Kidney (tissue), 14 donors: Measurements from ENCODE around the gene LCN15. TPM values are rescaled to one million over a fixed set of nuclear protein-coding genes. Genes with fewer than 3 reads are reported as not detected.

Experiments used
- DNase-seq, 5 donors: peaks; one replicate each; pipeline ENCODE4 v3.0.0-alpha.2; 2013 to 2020
- FAIRE-seq: peaks from 2 replicates; lab custom pipeline; 2012; peaks lifted over from hg19 to GRCh38; lab: Jason Lieb, UNC
- H3K27ac ChIP-seq, 2 donors: one replicate each; pipeline ENCODE4 v1.7.0; 2013; ENCODE audit warnings: low read depth in 2 of 2, low read length in 2 of 2, inconsistent platforms in 1 of 2
- H3K27me3 ChIP-seq: one replicate; pipeline ENCODE4 v1.7.1; 2013; ENCODE audit warnings: low read length, inconsistent platforms; ENCODE audit not compliant: control insufficient read depth, insufficient read depth
- H3K36me3 ChIP-seq, 3 donors: one replicate each; pipeline versions ENCODE4 v1.7.0 to v1.7.1; 2013; ENCODE audit warnings: low read length in 3 of 3, control low read depth in 1 of 3, inconsistent platforms in 1 of 3; ENCODE audit not compliant: insufficient read depth in 3 of 3, control insufficient read depth in 2 of 3
- H3K4me1 ChIP-seq, 3 donors: one replicate each; pipeline versions ENCODE4 v1.7.0 to v1.7.1; 2013; ENCODE audit warnings: low read length in 3 of 3, inconsistent platforms in 1 of 3, low read depth in 1 of 3; ENCODE audit not compliant: control insufficient read depth in 2 of 3, insufficient read depth in 2 of 3
- H3K4me3 ChIP-seq, 3 donors: one replicate each; pipeline versions ENCODE4 v1.7.0 to v1.8.1; 2013; ENCODE audit warnings: low read length in 3 of 3, control low read depth in 1 of 3, inconsistent platforms in 1 of 3
- H3K9ac ChIP-seq, 3 donors: one replicate each; pipeline versions ENCODE4 v1.7.0 to v1.7.1; 2013; ENCODE audit warnings: low read length in 3 of 3, control low read depth in 1 of 3, inconsistent platforms in 1 of 3
- H3K9me3 ChIP-seq, 3 donors: one replicate each; pipeline versions ENCODE4 v1.7.0 to v1.7.1; 2013; ENCODE audit warnings: low read length in 3 of 3, control low read depth in 1 of 3, inconsistent platforms in 1 of 3; ENCODE audit not compliant: control insufficient read depth in 2 of 3, insufficient read depth in 1 of 3
- intact Hi-C: fragments of 100-400 bp; cut with DNase I; formaldehyde crosslinking; loops from one replicate; pipeline ENCODE4 v1.11.1; 2022
- polyA plus RNA-seq: library from polyadenylated mRNA; stranded (reverse); fragments of 350-450 nt; fragmentation: Illumina TruSeq; extraction: RNeasy Lipid Tissue Mini Kit (QIAGEN cat#74804); gene quantifications from one replicate; pipeline ENCODE4 v1.2.3, GENCODE V29; 2014; ENCODE audit warnings: low read depth, low replicate concordance; ENCODE audit not compliant: insufficient read depth
- total RNA-seq: library from RNA; stranded (reverse); fragmentation: NEBNext Ultra II Directional; extraction: Animal tissue kit (Norgen Biotek cat#: 25700); gene quantifications from one replicate; pipeline ENCODE4 v1.2.1, GENCODE V29; 2021
- TF ChIP-seq, protein P1 (sequence below): IDR thresholded peaks from 3 replicates; pipeline ENCODE4 v1.5.1; 2012; ENCODE audit warnings: mild to moderate bottlenecking, moderate library complexity, borderline replicate concordance; ENCODE audit not compliant: insufficient read depth; ENCODE audit errors: extremely low read depth
- donor health status: control.
- donor health status: control.
- donor health status: control.
- donor health status: control.
- donor health status: control.
- donor health status: DM: yes; HTN: yes; CAD: no.
- donor health status: Normal renal cell carcinoma (clear cell type).

Gene LCN15
- total and polyA plus RNA-seq, 2 donors from 2014 or later, result not detected

DNA sequence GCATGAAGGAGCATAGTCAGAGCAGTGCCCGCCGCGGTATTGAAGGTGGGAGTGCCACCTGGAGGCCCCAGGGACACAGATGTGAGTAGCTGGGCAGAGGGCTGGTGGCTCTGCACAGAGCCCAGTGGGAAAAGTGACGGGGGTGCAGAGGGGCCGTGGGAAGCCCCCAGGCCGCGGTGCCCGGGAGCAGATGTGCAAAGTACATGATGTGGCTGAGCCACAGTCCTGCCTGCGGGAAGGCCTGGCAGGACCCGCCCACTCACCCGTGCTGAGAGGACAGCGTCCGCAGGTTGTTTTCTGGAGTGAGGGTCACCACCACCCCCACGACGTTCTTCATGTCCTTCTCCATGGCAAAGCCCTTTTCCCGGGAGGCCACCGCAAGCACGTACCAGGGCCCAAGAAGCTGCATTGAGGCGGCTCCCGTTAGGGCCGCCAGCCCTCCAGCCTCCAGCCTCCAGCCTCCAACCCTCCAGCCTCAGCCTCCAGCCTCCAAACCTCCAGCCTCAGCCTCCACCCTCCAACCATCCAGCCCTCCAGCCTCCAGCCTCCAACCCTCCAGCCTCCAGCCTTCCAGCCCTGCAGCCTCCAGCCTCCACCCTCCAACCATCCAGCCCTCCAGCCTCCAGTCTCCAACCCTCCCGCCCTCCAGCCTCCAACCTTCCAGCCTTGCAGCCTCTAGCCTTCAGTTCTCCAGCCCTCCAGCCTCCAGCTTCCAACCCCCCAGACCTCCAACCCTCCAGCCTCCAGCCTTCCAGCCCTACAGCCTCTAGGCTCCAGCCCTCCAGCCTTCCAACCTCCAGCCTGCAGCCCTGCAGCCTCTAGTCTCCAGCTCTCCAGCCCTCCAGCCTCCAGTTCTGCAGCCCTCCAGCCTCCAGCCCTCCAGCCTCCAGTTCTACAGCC lies 16.9 kb downstream of the LCN15 start:
- Histone ChIP-seq H3K4me1 (peaks cover 0 to 2% (median 0%) of the 10 kb centered on the region in 3 donors), H3K9me3 (peaks cover 0 to 11% (median 0%) of the 10 kb centered on the region in 3 donors), H3K4me3 (no peak overlapping the region), H3K27ac (no peak overlapping the region), H3K36me3 (no peaks in the 10 kb centered on the region), H3K27me3 (no peaks in the 10 kb centered on the region), H3K9ac (no peak overlapping the region)
- intact Hi-C loops, result no loop called here
- no peak for FAIRE-seq
- DNase-seq, result no peak
- TF ChIP-seq, protein P1, sequence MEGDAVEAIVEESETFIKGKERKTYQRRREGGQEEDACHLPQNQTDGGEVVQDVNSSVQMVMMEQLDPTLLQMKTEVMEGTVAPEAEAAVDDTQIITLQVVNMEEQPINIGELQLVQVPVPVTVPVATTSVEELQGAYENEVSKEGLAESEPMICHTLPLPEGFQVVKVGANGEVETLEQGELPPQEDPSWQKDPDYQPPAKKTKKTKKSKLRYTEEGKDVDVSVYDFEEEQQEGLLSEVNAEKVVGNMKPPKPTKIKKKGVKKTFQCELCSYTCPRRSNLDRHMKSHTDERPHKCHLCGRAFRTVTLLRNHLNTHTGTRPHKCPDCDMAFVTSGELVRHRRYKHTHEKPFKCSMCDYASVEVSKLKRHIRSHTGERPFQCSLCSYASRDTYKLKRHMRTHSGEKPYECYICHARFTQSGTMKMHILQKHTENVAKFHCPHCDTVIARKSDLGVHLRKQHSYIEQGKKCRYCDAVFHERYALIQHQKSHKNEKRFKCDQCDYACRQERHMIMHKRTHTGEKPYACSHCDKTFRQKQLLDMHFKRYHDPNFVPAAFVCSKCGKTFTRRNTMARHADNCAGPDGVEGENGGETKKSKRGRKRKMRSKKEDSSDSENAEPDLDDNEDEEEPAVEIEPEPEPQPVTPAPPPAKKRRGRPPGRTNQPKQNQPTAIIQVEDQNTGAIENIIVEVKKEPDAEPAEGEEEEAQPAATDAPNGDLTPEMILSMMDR, result no peak

DNA sequence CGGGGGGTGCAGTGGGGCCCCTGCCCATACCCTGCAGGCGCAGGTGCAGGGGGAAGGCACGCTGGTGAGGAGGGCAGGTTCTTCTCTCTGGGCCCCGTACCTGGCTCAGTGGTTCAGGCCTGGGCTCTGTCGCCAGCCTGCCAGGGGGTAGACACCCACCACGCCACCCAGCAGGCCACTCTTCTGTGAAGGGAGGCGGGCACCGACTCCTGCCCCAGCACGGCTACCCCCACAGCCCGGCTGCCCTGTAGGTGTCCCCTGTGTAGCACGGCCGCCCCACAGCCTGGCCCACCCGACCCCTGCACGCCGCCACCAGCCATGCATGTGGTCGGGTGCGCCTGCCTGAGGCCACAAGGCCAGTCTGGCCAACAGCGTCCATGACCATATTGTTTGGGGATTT lies 17.7 kb downstream of the LCN15 start:
- H3K27me3 ChIP-seq, result no peaks in the 10 kb centered on the region
- no peak overlapping the region for H3K27ac ChIP-seq
- peaks cover 0 to 6% (median 0%) of the 10 kb centered on the region in 3 donors for H3K9me3 ChIP-seq
- TF ChIP-seq, protein P1, result no peak
- H3K36me3 ChIP-seq, result no peaks in the 10 kb centered on the region
- intact Hi-C loops, result no loop called here
- H3K4me1 ChIP-seq, result peaks cover 0 to 7% (median 0%) of the 10 kb centered on the region in 3 donors
- no peak overlapping the region for H3K4me3 ChIP-seq
- no peak overlapping the region for H3K9ac ChIP-seq
- peak in 1 of 5 donors; percentile 81 for DNase-seq
- no peak for FAIRE-seq

DNA sequence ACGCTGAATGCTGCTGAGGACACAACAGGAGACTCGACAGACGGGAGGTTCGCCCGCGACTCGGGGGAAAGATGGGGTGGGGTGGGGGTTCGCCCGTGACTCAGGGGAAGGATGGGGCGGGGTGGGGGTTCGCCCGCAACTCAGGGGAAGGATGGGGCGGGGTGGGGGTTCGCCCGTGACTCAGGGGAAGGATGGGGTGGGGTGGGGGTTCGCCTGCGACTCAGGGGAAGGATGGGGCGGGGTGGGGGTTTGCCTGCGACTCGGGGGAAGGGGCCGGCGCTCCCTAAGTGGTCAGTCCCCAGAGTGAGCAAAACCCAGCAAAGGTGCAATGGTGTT lies 18.2 kb downstream of the LCN15 start:
- Histone ChIP-seq H3K9ac (no peak overlapping the region), H3K27me3 (no peaks in the 10 kb centered on the region), H3K4me3 (no peak overlapping the region), H3K36me3 (no peaks in the 10 kb centered on the region), H3K9me3 (peaks cover 0 to under 1% (median 0%) of the 10 kb centered on the region in 3 donors), H3K4me1 (peaks cover 0 to 11% (median 4%) of the 10 kb centered on the region in 3 donors), H3K27ac (no peak overlapping the region)
- FAIRE-seq (no peak), DNase-seq (no peak)
- intact Hi-C loops, result no loop called here
- TF ChIP-seq, protein P1, result no peak
